ENCODE data around the gene MXD1.
"Not testable (repeated sequence)": the region's sequence is repeated elsewhere in the genome, so short reads cannot be mapped to it uniquely, and the experiment has no call there.

MXD1 gene

GRCh38 chr2:69933254-69933828, 18.4 kb downstream of the MXD1 start:
- DNase-seq (ENCODE audit: low read depth in 2 of 2), result no peak

- no peak for DNase-seq (ENCODE audit: low read depth in 2 of 2)
Observed at GRCh38 chr2:69933839-69934613, 19.1 kb downstream of the MXD1 start.

DNA sequence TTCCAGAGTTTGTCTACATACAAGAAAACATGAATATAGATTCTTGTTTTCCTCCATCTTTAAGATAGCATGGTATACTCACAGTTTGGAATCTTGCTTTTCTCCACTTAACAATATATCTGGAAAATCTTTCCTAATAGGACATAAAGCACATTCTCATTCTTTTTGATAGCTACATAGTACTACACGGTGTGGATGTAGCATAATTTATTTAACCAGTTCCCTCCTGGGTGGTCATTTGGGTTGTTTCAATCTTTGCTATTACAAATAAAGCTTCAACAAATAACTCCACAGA, 19.7 kb downstream of the MXD1 start:
- DNase-seq (ENCODE audit: low read depth in 2 of 2), result no peak

DNA sequence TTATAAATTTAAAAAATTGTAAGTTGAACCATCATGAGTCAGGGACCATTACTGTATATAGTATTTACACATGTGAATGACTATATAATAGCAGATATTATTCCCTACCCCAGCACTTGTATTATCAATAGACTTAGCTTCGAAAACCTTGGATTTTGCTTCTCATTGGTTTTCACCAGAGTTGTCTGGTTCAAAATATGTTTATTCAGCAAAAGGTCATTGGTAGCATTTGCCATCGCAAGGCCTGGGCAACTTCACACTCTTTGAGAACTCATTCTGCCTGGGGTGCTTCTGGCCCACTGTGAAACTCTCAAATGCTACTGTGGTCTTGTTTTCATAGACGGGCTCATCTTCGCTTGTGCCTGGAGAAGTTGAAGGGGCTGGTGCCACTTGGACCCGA, 20.1 kb downstream of the MXD1 start:
- DNase-seq (ENCODE audit: low read depth in 2 of 2), result no peak

- DNase-seq (ENCODE audit: low read depth in 2 of 2), result no peak
Observed at GRCh38 chr2:69936906-69937305, 22.0 kb downstream of the MXD1 start.

DNA sequence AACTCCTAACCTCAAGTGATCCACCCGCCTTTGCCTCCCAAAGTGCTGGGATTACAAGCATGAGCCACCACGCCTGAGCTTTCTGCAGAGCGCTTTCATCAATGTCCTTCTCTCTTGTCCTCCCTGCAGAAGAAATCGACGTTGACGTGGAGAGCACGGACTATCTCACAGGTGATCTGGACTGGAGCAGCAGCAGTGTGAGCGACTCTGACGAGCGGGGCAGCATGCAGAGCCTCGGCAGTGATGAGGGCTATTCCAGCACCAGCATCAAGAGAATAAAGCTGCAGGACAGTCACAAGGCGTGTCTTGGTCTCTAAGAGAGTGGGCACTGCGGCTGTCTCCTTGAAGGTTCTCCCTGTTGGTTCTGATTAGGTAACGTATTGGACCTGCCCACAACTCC, 23.1 kb downstream of the MXD1 start:
- no peak for DNase-seq (ENCODE audit: low read depth in 2 of 2)

- DNase-seq (ENCODE audit: low read depth in 2 of 2), result no peak
Observed at GRCh38 chr2:69939722-69940121, 24.8 kb downstream of the MXD1 start.

DNA sequence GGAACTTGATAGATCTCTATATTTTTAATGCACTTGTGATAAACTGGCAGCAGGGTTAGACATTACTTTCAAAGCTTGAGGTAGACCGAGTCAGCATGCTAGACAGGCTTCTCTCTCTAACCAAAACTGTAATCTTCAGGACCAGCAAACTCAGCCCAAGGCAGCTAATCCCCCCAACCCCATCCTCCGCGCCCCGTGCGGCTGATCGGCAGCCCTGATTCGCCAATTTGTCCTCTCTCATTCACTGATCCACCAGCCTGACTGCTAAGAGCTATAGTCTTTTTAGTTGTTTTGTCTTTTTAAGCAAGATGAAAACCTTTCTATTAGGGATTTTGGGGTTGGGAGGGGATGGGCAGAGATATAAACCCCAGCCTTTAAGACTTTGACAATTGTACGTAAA, 25.8 kb downstream of the MXD1 start:
- DNase-seq (ENCODE audit: low read depth in 2 of 2), result no peak

DNA sequence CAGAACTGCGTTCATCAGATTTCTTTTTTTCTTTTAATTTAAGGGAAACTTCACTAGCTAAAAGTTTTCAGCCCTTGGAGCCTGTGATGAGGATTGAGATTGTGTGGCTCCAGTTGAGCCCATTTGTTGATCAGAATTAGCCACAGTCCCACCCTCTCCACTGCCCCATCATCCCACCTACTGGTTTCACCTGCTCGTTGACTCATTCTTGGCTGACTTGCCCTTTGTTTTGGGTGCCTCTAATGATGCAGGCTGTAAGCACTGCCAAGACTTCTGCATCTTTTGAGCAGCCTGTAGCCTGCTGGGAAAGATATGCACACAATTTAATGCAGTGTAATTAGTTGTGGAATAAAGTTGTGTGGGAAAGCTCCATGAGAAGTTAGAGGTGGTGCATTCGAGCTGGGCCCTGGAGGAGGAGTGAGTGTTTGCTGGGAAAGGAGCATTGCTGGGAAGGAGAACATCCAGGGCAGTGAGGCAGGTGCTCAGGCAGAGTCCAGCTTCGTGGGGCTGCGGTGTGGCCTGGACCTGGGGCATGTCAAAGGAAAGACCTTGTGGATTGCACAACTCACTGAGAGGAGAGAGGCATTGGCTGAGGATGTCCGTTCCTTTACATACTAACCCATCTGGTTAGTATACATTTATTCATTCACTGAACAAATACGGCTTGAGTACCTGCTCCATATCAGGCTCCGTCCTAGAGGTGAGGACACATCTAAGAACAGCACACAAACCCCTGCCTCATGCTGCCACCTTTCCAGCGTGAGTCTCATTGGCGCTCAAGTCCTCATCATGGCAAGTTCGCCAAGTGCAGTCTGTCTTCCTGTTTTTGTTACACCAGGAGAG, 28.3 kb downstream of the MXD1 start:
- DNase-seq (ENCODE audit: low read depth in 2 of 2), result no peak

- no peak for DNase-seq (ENCODE audit: low read depth in 2 of 2)
Observed at GRCh38 chr2:69943843-69944525, 29.1 kb downstream of the MXD1 start.

- DNase-seq (ENCODE audit: low read depth in 2 of 2), result no peak
Observed at GRCh38 chr2:69944756-69945155, 29.8 kb downstream of the MXD1 start.

DNA sequence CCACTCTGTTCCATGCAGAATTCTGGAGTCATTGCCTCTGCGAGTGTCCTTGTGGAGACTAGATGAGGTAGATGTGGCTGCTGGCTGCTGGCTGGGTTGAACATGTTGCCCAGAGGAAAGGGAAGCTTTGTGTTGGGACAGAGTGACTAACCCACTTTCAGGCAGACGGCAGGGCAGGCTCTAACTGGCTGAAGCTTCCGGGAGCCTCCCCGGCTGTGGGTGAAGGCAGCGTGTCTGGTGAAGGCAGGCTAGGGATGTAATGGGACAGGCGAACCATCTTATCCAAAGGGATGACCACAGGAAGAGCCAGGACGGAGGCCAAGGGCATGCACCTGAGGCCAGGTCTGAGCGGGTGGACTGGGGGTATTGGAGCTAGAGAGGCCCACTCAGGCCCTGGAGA, 30.5 kb downstream of the MXD1 start:
- DNase-seq (ENCODE audit: low read depth in 2 of 2), result no peak

GRCh38 chr2:69945941-69946340, 31.0 kb downstream of the MXD1 start:
- DNase-seq (ENCODE audit: low read depth in 2 of 2), result no peak

DNA sequence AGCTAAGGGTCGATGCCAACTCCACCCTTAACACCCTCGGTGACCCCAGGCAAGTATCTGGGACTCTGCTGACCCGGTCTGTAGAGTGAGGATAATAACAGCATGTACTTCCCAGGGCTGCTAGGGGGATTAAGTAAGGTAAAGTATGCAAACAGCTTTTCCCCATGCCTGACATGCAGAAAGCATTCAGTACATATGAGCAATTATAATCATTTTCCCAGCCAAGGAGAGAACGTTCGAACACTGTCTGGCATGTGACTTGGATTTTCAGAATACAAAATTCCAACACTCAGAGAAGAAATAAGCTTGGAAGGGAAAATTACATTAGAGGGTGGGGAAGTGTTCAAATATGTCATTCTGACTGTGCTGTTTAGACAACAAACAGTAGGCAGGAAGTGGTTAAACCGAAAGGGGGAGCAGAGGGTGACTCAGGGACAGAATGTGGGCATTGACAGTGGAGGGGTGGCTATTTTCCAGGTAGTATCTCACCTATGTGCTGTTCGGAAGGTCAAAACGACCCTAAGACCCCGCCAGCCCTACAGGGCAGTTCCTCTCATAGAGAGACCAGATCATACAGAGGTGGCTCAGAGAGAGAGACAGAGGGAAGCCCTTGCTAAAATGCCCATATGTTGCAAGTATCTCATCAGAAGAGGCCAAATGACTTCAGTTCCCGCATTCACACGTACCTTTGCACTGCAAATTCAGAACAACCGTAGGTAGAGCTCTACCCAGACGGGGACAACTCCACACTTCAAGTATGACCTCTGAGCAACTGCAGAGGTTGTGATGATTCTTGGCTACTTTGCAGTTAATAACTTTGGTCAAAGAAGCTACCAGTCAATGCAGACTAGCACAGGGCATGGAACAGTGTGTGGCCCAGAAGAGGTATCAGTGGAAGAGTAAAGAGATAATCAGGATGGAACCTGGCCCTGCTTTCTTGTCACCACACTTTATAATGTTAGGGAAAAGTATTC, 31.7 kb downstream of the MXD1 start:
- DNase-seq (ENCODE audit: low read depth in 2 of 2), result peak; percentile 24 to 33

GRCh38 chr2:69947325-69947931, 32.5 kb downstream of the MXD1 start:
- DNase-seq (ENCODE audit: low read depth in 2 of 2), result no peak

GRCh38 chr2:69948032-69948962, 33.4 kb downstream of the MXD1 start:
- no peak for DNase-seq (ENCODE audit: low read depth in 2 of 2)

- no peak for DNase-seq (ENCODE audit: low read depth in 2 of 2)
Observed at GRCh38 chr2:69948963-69949645, 34.2 kb downstream of the MXD1 start.

GRCh38 chr2:69950241-69950640, 35.3 kb downstream of the MXD1 start:
- no peak for DNase-seq (ENCODE audit: low read depth in 2 of 2)

- not testable (repeated sequence) for DNase-seq (ENCODE audit: low read depth in 2 of 2)
Observed at GRCh38 chr2:69950671-69951070, 35.8 kb downstream of the MXD1 start.
